NCI-H345 treated with DMSO at 0.1 percent for 48 hours (cell line): Measurements from ENCODE around the gene ZNF593.

Experiments used
- DNase-seq: peaks from one replicate; lab custom pipeline; 2025; ENCODE audit not compliant: unreplicated experiment; lab: John Stamatoyannopoulos, UW

The ZNF593 gene

GRCh38 chr1:26200413-26200812, 30.7 kb downstream of the ZNF593 start:
- no peak for DNase-seq

- no peak for DNase-seq
Measured at GRCh38 chr1:26203642-26204318, 34.1 kb downstream of the ZNF593 start.

- DNase-seq, result no peak
Measured at GRCh38 chr1:26210147-26210870, 40.6 kb downstream of the ZNF593 start.

GRCh38 chr1:26212726-26213125, 43.0 kb downstream of the ZNF593 start:
- no peak for DNase-seq

DNA sequence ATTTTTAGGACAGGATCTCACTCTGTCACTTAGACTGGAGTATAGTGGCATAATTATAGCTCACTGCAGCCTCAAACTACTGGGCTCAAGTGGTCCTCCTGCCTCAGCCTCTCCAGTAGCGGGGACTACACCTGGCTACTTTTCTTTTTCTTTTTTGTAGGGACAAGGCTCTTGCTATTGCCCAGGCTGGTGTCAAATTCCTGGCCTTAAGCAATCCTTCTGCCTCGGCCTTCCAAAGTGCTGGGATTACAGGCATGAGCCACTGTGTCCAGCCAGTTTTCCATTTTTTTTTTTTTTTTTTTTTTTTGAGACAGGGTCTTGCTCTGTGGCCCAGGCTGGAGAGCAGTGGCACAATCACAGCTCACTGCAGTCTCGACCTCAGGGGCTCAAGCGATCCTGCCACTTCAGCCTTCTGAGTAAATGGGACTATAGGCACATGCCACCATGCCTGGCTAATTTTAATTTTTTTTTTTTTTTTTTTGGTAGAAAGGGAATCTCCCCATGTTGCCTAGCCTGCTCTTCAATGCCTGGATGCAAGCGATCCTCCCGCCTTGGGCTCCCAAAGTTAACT, 43.7 kb downstream of the ZNF593 start:
- no peak for DNase-seq

DNA sequence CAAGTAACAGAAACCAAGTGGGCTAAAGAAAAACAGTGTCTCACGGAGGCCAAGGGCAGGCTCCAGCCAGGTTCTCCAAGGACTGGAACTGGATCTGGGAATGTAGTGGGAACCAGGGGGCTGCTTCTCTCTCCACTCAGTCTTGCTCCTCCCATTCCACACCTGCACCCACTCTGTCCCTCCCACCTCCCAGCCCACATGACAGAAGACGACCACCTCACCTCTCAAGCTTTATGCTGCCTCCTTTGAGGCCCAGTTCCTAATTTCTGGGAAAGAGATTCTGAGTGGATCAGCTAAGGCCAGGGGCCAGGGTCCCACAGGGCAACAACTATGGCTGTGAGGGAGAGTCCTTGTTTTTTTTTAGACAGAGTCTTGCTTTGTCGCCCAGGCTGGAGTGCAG, 45.5 kb downstream of the ZNF593 start:
- no peak for DNase-seq

- peak; percentile 22 for DNase-seq
Measured at GRCh38 chr1:26218906-26219494, 49.3 kb downstream of the ZNF593 start.
